ENCODE results near the gene PAAF1.

DNA sequence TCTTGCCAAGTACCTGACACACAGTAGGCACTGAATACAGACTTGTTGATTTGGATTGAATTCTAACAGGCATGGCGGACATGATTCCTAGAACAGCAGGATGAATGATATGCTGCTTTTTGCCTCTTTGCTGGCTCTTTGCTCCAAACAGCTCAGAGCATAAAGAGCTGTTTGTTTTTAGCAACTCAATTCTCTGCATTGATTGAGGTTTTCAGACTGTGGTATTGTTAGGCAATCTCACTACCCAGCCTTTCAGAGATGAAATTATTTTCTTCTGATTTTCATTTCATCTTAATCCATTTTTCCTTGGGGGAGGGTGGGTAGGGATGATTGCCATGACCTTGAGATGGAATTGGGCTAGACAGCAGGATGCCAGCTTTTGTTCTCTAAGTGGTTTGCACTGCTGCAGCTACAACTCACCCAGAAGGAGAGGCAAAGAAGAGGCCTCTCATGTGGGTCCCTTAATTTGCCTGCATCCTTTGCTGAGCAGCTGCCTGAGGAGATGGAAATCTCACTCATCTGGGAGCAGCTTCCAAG, 20.7 kb upstream of the PAAF1 start:
- no peak for TF ChIP-seq CREB1 (IDR thresholded peaks at IDR 0.05; ENCODE audit: low read depth)
- no peak for TF ChIP-seq CEBPB (IDR thresholded peaks at IDR 0.05)
- no peak for TF ChIP-seq RAD21 (IDR thresholded peaks at IDR 0.05; ENCODE audit: low read depth)
- TF ChIP-seq TCF12 (IDR thresholded peaks at IDR 0.05; ENCODE audit: low read depth), result no peak
- TF ChIP-seq, protein P1, sequence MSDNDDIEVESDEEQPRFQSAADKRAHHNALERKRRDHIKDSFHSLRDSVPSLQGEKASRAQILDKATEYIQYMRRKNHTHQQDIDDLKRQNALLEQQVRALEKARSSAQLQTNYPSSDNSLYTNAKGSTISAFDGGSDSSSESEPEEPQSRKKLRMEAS (IDR thresholded peaks at IDR 0.05), result no peak
- TF ChIP-seq YY1 (IDR thresholded peaks at IDR 0.05; ENCODE audit: low read depth), result no peak
- no peak for TF ChIP-seq EGR1 (IDR thresholded peaks at IDR 0.05)
